GM12874 (cell line): ENCODE results near the gene COX7C.

Experiments
- CTCF ChIP-seq: IDR thresholded peaks from 2 replicates; pipeline ENCODE4 v1.5.1; 2011; ENCODE audit warnings: low read depth, mild to moderate bottlenecking, control low read depth, low read length, moderate library complexity; ENCODE audit not compliant: insufficient read depth

The COX7C gene

DNA sequence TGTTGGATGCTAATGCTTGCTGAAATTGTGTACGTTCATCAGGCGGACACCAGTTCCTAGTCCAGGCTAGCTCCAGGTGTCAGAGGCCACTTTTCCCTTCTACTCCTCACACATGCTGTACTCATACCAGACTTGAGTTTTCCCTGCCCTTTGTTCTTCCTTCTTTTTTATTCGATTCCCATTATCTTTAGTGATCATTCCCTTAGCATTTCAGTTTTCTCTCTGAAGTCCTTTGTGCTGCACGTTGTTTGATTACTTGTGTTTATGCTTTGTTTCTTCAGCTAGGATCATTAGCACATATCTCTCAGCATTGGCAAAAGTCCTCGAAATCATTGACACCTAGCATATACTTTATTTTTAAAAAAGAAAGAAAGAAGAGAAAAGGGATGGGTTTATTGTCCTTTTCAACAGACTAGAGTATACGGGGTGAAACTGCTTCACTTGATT, 409 bp upstream of the COX7C start:
- TF ChIP-seq CTCF: no peak

DNA sequence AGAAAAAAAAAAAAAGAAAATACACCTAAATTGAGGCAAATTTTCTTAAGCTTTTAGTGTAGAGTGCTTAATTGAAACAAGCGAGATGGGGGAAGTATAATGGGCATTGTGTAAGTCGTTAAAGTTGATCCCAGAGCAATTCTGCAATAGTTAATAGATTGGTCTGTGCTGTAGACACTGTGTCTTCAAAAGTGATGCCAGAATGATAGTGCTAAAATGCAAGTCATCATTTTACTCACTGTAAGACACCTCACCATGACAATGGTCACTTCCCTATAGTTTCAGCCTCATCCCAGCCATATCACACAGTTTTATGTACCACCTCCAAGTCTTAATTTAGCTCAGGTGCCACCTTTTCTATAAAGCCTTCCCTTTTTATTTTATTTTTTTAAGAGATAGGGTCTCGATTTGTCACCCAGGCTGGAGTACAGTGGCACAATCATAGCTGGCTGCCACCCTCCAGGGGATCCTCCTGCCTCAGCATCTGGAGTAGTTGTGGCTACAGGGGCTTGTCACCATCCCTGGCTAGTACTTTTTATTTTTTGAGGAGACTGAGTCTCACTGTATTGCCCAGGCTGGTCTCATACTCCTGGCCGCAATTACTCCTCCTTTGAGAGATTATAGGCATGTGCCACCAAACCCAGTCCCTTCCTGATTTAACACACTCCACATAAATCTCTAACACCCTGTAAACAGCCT, 6.2 kb downstream of the COX7C start:
- no peak for TF ChIP-seq CTCF

- TF ChIP-seq CTCF: no peak
Observed at GRCh38 chr5:86625148-86625547, 7.4 kb downstream of the COX7C start.

- TF ChIP-seq CTCF: no peak
Observed at GRCh38 chr5:86626149-86626548, 8.4 kb downstream of the COX7C start.

- TF ChIP-seq CTCF: no peak
Observed at GRCh38 chr5:86631165-86631564, 13.4 kb downstream of the COX7C start.

DNA sequence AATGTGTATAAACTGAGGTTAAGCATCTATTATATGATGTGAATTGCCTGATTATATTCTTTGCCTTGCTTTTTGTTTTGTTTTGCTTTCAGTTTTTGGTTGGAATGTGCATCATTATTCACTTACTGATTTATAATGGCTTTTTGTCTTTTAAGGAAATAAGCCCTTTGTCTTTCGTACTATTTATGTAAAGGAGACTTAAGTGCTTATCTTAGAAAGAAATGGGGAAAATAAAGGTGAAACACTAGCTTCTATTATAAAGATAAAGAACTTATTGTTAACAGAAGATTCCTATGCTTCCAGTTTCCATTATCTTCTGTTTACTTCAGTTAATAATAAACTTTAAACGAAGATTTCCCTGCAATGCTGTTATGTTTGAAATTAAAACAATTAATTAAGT, 23.3 kb downstream of the COX7C start:
- TF ChIP-seq CTCF: no peak

DNA sequence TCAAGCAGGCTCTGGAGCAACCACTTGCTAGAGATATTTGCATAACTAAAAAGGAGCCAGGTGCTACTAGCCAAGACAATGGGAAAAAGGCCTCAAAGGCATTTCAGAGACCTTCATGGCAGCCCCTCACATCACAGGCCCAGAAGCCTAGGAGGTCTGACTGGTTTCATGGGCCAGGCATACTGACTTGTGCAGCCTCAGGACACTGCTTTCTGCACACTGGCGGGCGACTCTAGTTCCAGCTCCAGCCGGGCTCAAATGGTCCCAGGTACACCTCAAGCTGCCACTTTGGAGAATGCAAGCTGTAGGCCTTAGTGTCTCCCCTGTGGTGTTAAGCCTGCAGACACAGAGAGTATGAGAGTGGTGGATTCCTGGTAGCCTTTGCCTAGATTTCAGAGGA, 27.1 kb downstream of the COX7C start:
- TF ChIP-seq CTCF: no peak
